ENCODE measurements around the gene FBXO21.

GRCh38 chr12:117234441-117234840, 44.2 kb upstream of the FBXO21 start:
- TF ChIP-seq CTCF (conservative IDR thresholded peaks at IDR 0.05; ENCODE audit: low read length) (no peak), EZH2phosphoT487 (IDR thresholded peaks at IDR 0.05; ENCODE audit: borderline replicate concordance) (no peak)

All from Loucy (cell line).